ENCODE data around the gene MRPS24.
"Not testable (repeated sequence)": the region's sequence is repeated elsewhere in the genome, so short reads cannot be mapped to it uniquely, and the experiment has no call there.

The MRPS24 gene

GRCh38 chr7:43904533-43905208, 35.4 kb upstream of the MRPS24 start:
- TF ChIP-seq CTCF (IDR thresholded peaks at IDR 0.05; ENCODE audit: control insufficient read depth, extremely low read depth, insufficient read depth), result no peak
- no peak for DNase-seq (ENCODE audit: low read depth)
- H3K4me3 ChIP-seq (ENCODE audit: low read depth, low read length), result peak overlapping the region; percentile 65

DNA sequence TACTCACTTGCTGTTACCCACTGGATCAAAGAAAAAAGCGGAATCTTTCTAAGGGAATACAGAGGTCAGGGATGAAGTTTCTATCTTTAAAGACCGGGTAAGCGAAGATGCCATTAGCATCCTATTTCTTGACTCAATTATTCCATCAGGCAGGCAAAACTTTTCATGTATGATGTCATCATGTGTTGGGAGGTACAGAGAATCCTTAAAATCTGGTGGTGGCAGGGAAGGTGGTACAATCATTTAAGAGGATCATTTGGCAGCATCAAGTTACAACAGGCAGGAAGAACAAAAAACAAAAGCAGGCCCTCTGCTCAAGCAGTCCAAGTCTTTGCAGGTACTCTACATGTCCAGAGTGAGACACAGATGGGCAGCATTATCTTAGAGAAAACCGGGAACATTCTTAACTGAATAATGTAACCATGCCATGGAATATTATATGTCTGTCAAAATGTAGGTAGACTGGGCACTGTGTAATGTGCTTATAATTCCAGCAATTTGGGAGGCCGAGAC, 33.3 kb upstream of the MRPS24 start:
- H3K4me3 ChIP-seq (ENCODE audit: low read depth, low read length), result no peak overlapping the region
- TF ChIP-seq CTCF (IDR thresholded peaks at IDR 0.05; ENCODE audit: control insufficient read depth, extremely low read depth, insufficient read depth), result no peak
- no peak for DNase-seq (ENCODE audit: low read depth)

DNA sequence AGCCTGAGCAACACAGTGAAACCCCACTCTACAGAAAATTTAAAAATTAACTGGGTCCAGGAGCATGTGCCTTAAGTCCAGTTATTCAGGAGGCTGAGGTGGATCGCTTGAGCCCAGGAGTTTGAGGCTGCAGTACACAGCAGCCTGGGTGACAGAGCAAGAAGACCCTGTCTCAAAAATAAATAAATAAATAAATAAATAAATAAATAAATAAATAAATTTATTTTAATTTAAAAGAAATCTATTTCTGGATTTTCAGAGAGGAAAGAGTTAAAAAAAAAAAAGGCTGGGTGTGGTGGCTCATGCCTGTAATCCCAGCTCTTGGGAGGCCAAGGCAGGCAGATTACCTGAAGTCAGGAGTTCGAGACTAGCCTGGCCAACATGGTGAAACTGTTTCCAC, 29.3 kb upstream of the MRPS24 start:
- H3K4me3 ChIP-seq (ENCODE audit: low read depth, low read length); DNase-seq (ENCODE audit: low read depth): not testable (repeated sequence)

DNA sequence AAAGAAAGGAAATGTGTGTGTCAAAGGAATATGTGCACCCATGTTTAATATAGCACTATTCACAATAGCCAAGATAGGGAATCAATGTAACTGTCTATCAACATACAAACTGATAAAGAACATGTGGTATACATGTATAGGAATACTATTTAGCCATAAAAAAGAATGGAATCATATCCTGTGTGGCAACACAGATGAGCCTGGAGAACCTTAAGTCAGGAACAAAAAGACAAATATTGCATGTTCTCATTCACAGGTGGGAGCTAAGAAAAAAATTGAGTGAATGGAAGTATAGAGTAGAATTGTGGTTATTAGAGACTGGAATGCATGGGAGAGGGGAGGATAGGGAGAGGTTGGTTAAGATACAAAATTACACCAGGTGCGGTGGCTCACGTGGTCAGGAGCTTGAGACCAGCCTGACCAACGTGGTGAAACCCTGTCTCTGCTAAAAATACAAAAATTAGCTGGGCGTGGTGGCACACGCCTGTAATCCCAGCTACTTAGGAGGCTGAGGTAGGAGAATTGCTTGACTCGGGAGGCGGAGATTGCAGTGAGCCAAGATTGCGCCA, 26.6 kb upstream of the MRPS24 start:
- no peak overlapping the region for H3K4me3 ChIP-seq (ENCODE audit: low read depth, low read length)
- TF ChIP-seq CTCF (IDR thresholded peaks at IDR 0.05; ENCODE audit: control insufficient read depth, extremely low read depth, insufficient read depth), result no peak
- DNase-seq (ENCODE audit: low read depth), result no peak

DNA sequence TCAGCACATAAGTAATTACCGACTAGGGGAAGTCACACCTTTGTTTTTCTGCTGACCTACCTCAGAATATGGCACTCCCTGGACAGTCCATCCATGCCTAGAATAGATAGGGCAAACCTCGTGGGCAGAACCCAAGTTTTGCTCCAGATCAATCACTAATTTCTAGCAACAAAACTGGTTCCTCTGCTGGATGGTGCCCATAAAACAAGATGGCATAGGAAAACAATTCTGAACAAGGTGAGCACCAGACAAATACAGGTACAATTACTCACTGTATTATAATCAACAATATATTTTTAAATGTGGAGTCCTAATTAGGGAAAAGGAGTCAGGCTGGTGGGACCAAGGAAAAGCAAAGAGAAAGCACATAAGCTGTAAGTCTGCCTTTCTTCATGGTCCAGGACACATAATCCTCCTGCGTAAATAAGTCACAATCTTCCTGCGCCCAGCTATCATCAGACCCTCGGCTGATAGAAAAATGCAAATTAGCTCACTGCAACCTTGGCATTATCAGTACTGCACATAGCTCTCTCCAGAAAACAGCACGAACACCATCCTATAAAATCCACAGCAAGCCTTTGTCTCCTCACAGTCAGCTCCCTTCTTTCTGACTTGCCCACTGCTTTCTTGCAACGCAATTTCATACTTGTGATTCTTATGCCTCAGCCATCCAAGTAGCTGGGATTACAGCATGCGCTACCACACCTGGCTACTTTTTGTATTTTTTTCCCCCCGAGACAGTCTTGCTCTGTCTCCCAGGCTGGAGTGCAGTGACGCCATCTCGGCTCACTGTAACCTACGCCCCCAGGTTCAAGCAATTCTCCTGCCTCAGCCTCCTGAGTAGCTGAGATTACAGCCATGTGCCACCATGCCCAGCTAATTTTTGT, 22.0 kb upstream of the MRPS24 start:
- DNase-seq (ENCODE audit: low read depth), result peak; percentile 52
- H3K4me3 ChIP-seq (ENCODE audit: low read depth, low read length), result peak overlapping the region; percentile 29
- no peak for TF ChIP-seq CTCF (IDR thresholded peaks at IDR 0.05; ENCODE audit: control insufficient read depth, extremely low read depth, insufficient read depth)

- no peak for DNase-seq (ENCODE audit: low read depth)
- TF ChIP-seq CTCF (IDR thresholded peaks at IDR 0.05; ENCODE audit: control insufficient read depth, extremely low read depth, insufficient read depth), result no peak
- no peak overlapping the region for H3K4me3 ChIP-seq (ENCODE audit: low read depth, low read length)
Observed at GRCh38 chr7:43890468-43890867, 21.2 kb upstream of the MRPS24 start.

All from LNCaP clone FGC (cell line).